Stomach (tissue), 9 donors: ENCODE data around the gene SDC3. TPM values are rescaled to one million over a fixed set of nuclear protein-coding genes. Genes with fewer than 3 reads are reported as not detected.

Experiments used
- DNase-seq, 2 donors: peaks; one replicate each; pipeline versions ENCODE4 v3.0.0 to v3.0.0-alpha.2; 2013 to 2019
- H3K27ac ChIP-seq, 5 donors: fragments of 200-600 bp in 4 of 5; sonication (generic) in 4 of 5; one replicate each; pipeline ENCODE4 v1.5.1; 2013 to 2019; ENCODE audit warnings: mild to moderate bottlenecking in 1 of 5, moderate library complexity in 1 of 5
- H3K27me3 ChIP-seq, 3 donors: fragments of 200-600 bp; sonication (generic); one replicate each; pipeline ENCODE4 v1.5.1; 2017 to 2019; ENCODE audit warnings: mixed run types in 1 of 3
- H3K36me3 ChIP-seq, 4 donors: fragments of 200-600 bp; sonication (generic); 1 replicate in 3 of 4; 2 replicates in 1 of 4; pipeline ENCODE4 v1.5.1; 2016 to 2019
- H3K4me1 ChIP-seq, 4 donors: fragments of 200-600 bp; sonication (generic); one replicate each; pipeline ENCODE4 v1.5.1; 2016 to 2019
- H3K4me3 ChIP-seq, 4 donors: fragments of 200-600 bp; sonication (generic) in 3 of 4; one replicate each; pipeline ENCODE4 v1.5.1; 2016 to 2019; ENCODE audit warnings: mild to moderate bottlenecking in 1 of 4
- H3K9me3 ChIP-seq, 4 donors: fragments of 200-600 bp; sonication (generic); one replicate each; pipeline ENCODE4 v1.5.1; 2016 to 2019
- EP300 ChIP-seq: sonication (generic); formaldehyde crosslinking; IDR thresholded peaks from one replicate; pipeline ENCODE4 v1.6.1; 2017; ENCODE audit warnings: antibody characterized with exemption
- POLR2A ChIP-seq, 4 donors: fragments of 450-650 bp; IDR thresholded peaks; one replicate each; pipeline ENCODE4 v1.6.1; 2016; ENCODE audit warnings: antibody characterized with exemption in 4 of 4, control low read depth in 2 of 4, mild to moderate bottlenecking in 1 of 4, moderate library complexity in 1 of 4
- POLR2AphosphoS5 ChIP-seq, 3 donors: sonication (generic); formaldehyde crosslinking; IDR thresholded peaks; one replicate each; pipeline ENCODE4 v1.6.1; 2016; ENCODE audit warnings: antibody characterized with exemption in 3 of 3
- WGBS, 5 donors: extraction: QIAGEN DNeasy Blood & Tissue Kit in 3 of 5; methylation state at CpG; one replicate each; pipeline versions ENCODE4 v1.1.5 to v1.1.7; 2013 to 2018; 5-methylcytosine and 5-hydroxymethylcytosine counted together
- intact Hi-C: fragments of 100-400 bp; cut with DNase I; formaldehyde crosslinking; loops from one replicate; pipeline ENCODE4 v1.15.1; 2023; ENCODE audit warnings: low total_unique reads
- polyA plus RNA-seq, 3 donors: library from polyadenylated mRNA; stranded (reverse); fragments of 200-250 nt; gene quantifications; one replicate each; pipeline ENCODE4 v1.2.3, GENCODE V29; 2013
- total RNA-seq, 5 donors: library from RNA; depleted of rRNA; stranded (reverse); fragments of >200 nt; gene quantifications; one replicate each; pipeline versions ENCODE4 v1.1.0 to v1.2.3, GENCODE V29; 2014 to 2016
- TF ChIP-seq, protein P1 (sequence below), 7 experiments: fragments of 450-650 bp in 4 of 7; fragments of 200-600 bp in 3 of 7; sonication (generic) in 3 of 7; IDR thresholded peaks; one replicate each; pipeline ENCODE4 v1.5.1; 2016 to 2019; ENCODE audit warnings: antibody characterized with exemption in 7 of 7, control low read depth in 2 of 7, mild to moderate bottlenecking in 1 of 7
- donor health status: healthy with polysubstance abuse.
- donor health status: Bipolar disorder and iron deficiency.
- donor health status: healthy.

Gene SDC3
- total and polyA plus RNA-seq, 8 donors = 0.58 to 47.2 (median 15.2) TPM

DNA sequence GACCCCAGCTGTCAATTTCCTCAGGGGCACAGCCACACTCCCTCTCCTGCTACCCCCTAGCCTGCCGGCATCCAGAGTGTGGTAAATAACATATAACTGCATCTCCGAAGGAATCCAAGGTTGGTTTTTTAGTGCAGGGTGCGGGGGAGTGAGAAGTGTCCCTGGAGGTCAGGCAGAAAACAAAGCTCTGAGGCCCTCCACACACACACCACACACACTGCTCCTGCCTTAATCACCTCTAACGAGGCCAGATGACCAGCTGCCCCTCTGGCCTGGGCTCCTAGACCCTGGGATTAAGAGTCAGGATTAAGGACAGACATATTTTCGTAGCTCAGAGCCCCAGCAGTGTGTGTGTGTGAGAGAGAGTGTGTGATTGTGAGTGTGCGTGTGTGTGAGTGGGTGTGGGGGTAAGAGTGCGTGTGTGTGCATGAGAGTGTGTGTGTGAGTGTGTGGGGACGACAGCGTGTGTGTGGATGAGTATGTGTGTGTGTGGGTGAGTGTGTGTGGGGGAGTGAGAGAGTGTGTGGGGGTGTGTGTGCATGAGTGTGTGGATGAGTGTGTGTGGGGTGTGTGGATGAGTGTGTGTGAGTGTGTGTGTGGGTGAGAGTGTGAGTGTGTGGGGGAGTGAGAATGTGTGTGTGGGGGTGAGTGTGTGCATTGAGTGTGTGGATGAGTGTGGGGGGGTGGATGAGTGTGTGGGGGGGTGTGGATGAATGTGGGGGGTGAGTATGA, 14.6 kb downstream of the SDC3 start:
- no peaks in the 10 kb centered on the region for H3K9me3 ChIP-seq
- TF ChIP-seq, protein P1, sequence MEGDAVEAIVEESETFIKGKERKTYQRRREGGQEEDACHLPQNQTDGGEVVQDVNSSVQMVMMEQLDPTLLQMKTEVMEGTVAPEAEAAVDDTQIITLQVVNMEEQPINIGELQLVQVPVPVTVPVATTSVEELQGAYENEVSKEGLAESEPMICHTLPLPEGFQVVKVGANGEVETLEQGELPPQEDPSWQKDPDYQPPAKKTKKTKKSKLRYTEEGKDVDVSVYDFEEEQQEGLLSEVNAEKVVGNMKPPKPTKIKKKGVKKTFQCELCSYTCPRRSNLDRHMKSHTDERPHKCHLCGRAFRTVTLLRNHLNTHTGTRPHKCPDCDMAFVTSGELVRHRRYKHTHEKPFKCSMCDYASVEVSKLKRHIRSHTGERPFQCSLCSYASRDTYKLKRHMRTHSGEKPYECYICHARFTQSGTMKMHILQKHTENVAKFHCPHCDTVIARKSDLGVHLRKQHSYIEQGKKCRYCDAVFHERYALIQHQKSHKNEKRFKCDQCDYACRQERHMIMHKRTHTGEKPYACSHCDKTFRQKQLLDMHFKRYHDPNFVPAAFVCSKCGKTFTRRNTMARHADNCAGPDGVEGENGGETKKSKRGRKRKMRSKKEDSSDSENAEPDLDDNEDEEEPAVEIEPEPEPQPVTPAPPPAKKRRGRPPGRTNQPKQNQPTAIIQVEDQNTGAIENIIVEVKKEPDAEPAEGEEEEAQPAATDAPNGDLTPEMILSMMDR (IDR thresholded peaks at IDR 0.05) = no peak
- no peak for TF ChIP-seq POLR2AphosphoS5 (IDR thresholded peaks at IDR 0.05)
- TF ChIP-seq POLR2A (IDR thresholded peaks at IDR 0.05) = no peak
- TF ChIP-seq EP300 = no peak
- no peaks in the 10 kb centered on the region for H3K36me3 ChIP-seq
- H3K27ac ChIP-seq = peak overlapping the region in 2 of 5 donors; percentile 37 to 87
- H3K4me3 ChIP-seq = no peak overlapping the region
- intact Hi-C loops = no loop called here
- WGBS, 5 donors = 60 to 82% (median 76%) methylated on average over 9 of the region's 9 CpGs
- no peak for DNase-seq
- H3K27me3 ChIP-seq = no peaks in the 10 kb centered on the region
- peaks cover 11 to 83% (median 42%) of the 10 kb centered on the region in 4 donors for H3K4me1 ChIP-seq

DNA sequence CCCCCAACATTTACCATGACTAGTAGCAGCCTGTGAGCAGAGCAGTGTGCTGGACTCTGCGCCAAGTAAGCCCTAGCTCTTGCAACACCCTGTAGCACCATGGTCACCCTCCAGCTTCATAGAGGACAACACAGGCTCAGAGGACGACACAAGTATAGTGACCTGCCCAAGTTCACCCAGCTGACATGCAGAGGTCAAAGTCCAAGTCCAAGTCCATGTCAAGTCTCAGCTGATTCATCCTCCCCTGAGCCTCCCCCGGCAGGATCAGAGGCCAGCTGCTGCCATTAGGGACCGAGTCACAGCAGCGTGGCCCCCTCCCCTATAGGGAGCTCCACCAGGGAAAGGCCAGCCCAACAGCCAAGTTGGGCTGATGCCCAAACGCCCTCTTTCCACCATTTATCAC, 15.9 kb downstream of the SDC3 start:
- DNase-seq = no peak
- Histone ChIP-seq H3K4me3 (no peak overlapping the region), H3K27ac (peak overlapping the region in 3 of 5 donors; percentile 33 to 87 (median 37)), H3K36me3 (no peaks in the 10 kb centered on the region), H3K27me3 (no peaks in the 10 kb centered on the region), H3K4me1 (peaks cover 16 to 90% (median 49%) of the 10 kb centered on the region in 4 donors), H3K9me3 (no peaks in the 10 kb centered on the region)
- TF ChIP-seq POLR2AphosphoS5 (IDR thresholded peaks at IDR 0.05) (no peak), EP300 (no peak), POLR2A (IDR thresholded peaks at IDR 0.05) (no peak)
- TF ChIP-seq, protein P1 (IDR thresholded peaks at IDR 0.05) = no peak
- intact Hi-C loops = no loop called here
- 56 to 85% (median 78%) methylated on average over 5 to 6 of the region's 6 CpGs for WGBS, 5 donors

DNA sequence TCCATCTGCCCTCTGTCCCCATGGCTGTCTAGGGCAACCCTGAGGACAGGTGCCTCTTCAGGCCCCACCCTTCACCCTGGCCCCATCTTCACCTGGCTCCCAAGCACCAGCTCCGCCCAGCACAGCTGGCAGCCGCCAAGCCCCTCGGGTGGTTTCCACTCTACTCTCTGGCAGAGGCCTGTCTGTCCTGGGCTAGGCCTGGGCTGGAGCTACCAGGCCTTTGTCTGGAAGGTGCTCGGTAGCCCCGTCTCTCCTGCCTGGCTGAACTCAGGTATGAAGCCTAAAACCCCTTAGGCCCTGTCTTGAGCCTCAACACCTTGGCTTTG, 17.4 kb downstream of the SDC3 start:
- Histone ChIP-seq H3K4me3 (no peak overlapping the region), H3K27ac (peak overlapping the region in 4 of 5 donors; percentile 20 to 87 (median 32)), H3K9me3 (no peaks in the 10 kb centered on the region), H3K4me1 (peaks cover 16 to 91% (median 56%) of the 10 kb centered on the region in 4 donors), H3K27me3 (no peaks in the 10 kb centered on the region), H3K36me3 (no peaks in the 10 kb centered on the region)
- 79 to 100% (median 83%) methylated on average over 2 to 5 of the region's 5 CpGs for WGBS, 5 donors
- DNase-seq = no peak
- intact Hi-C loops = no loop called here
- TF ChIP-seq, protein P1 (IDR thresholded peaks at IDR 0.05) = no peak
- TF ChIP-seq EP300 = no peak
- no peak for TF ChIP-seq POLR2AphosphoS5 (IDR thresholded peaks at IDR 0.05)
- TF ChIP-seq POLR2A (IDR thresholded peaks at IDR 0.05) = no peak

DNA sequence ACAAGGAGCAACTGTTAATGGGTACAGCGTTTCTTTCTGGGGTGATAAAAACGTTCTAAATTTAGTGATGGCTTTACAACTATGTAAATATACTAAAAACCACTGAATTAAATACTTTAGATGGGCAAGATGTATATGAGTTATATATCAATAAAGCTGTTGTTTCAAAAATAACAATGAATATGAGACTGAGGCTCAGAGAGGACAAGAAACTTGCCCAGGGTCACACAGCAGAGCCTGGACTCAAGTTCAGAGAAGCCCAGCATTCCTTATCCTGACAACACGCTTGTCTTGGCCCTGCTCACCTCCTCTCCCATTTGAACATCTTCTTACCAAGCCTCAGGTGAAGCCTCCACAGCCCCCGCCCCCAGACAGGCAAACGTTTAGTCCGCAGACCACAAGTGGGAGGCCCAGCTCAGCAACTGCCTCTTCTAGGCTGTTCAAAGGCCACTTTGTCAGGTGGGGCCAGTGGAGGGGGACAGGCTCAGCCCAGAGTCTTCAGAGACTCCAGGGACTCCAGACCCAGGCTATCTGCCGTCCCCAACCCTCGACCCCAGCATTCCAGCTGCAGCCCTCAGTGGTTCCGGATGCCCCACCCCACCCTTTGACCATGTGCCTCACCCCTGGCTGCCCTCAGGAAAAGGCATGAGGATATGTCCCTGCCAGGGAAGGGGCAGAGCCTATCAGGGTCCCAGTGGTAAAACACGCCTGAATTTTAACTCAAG, 17.9 kb downstream of the SDC3 start:
- TF ChIP-seq, protein P1 (IDR thresholded peaks at IDR 0.05) = no peak
- TF ChIP-seq POLR2A (IDR thresholded peaks at IDR 0.05) (no peak), EP300 (no peak), POLR2AphosphoS5 (IDR thresholded peaks at IDR 0.05) (no peak)
- Histone ChIP-seq H3K9me3 (no peaks in the 10 kb centered on the region), H3K27me3 (no peaks in the 10 kb centered on the region), H3K4me3 (no peak overlapping the region), H3K4me1 (peaks cover 16 to 91% (median 58%) of the 10 kb centered on the region in 4 donors), H3K36me3 (no peaks in the 10 kb centered on the region), H3K27ac (peak overlapping the region in 4 of 5 donors; percentile 20 to 87 (median 32))
- WGBS, 5 donors = 62 to 71% (median 69%) methylated on average over 10 of the region's 10 CpGs
- intact Hi-C loops = no loop called here
- DNase-seq = no peak
